HepG2 (cell line): ENCODE results near the gene ZNF28.

Source experiments
- CBX2 ChIP-seq, 2 experiments: fragments of 200-600 bp in 1 of 2; sonication (generic); formaldehyde crosslinking in 1 of 2; IDR thresholded peaks; 2 replicates each; pipeline versions ENCODE4 v1.7.0 to v1.8.1; 2018 to 2022; ENCODE audit warnings: low read depth in 2 of 2, low read length in 1 of 2, mild to moderate bottlenecking in 1 of 2, missing genetic modification reagents in 1 of 2
- ELF1 ChIP-seq: sonication (generic); formaldehyde crosslinking; IDR thresholded peaks from 2 replicates; pipeline ENCODE4 v1.4.0; 2020; ENCODE audit warnings: missing genetic modification reagents
- GABPA ChIP-seq, 2 experiments: IDR thresholded peaks; 2 replicates each; pipeline ENCODE4 v1.6.1; 2011 to 2016; ENCODE audit warnings: low read depth in 2 of 2, low read length in 1 of 2, missing biosample characterization in 1 of 2, missing genetic modification characterization in 1 of 2
- GTF2F1 ChIP-seq: fragments of 150-350 bp; IDR thresholded peaks from 2 replicates; pipeline ENCODE4 v1.6.1; 2014; ENCODE audit warnings: low read length
- MAFK ChIP-seq, 2 experiments: IDR thresholded peaks in 1 of 2; conservative IDR thresholded peaks in 1 of 2; 2 replicates each; pipeline ENCODE4 v1.6.1; 2011; ENCODE audit warnings: improper control_type of control experiment in 2 of 2, low read length in 2 of 2
- RFXANK ChIP-seq: IDR thresholded peaks from 2 replicates; pipeline ENCODE4 v1.6.1; 2016
- SIN3A ChIP-seq: IDR thresholded peaks from 2 replicates; pipeline ENCODE4 v1.6.1; 2011; ENCODE audit warnings: low read depth, mild to moderate bottlenecking, control low read depth, low read length, borderline replicate concordance
- TAF1 ChIP-seq: sonication (generic); formaldehyde crosslinking; IDR thresholded peaks from 2 replicates; pipeline ENCODE4 v1.4.0; 2020; ENCODE audit warnings: missing genetic modification reagents
- TFDP2 ChIP-seq: sonication (generic); formaldehyde crosslinking; IDR thresholded peaks from 2 replicates; pipeline ENCODE4 v1.4.0; 2020; ENCODE audit warnings: missing genetic modification reagents
- ZNF121 ChIP-seq: sonication (generic); formaldehyde crosslinking; IDR thresholded peaks from 2 replicates; pipeline ENCODE4 v1.5.0; 2020; ENCODE audit warnings: mild to moderate bottlenecking, missing genetic modification reagents
- ZNF292 ChIP-seq: sonication (generic); formaldehyde crosslinking; IDR thresholded peaks from 2 replicates; pipeline ENCODE4 v1.8.1; 2022; ENCODE audit warnings: mild to moderate bottlenecking, low read depth, missing genetic modification reagents, borderline replicate concordance
- ZNF484 ChIP-seq: sonication (generic); formaldehyde crosslinking; IDR thresholded peaks from 2 replicates; pipeline ENCODE4 v1.5.1; 2020; ENCODE audit warnings: mild to moderate bottlenecking, low read depth, missing genetic modification reagents, borderline replicate concordance

GRCh38 chr19:52748336-52748950 is 73.0 kb downstream of the ZNF28 start:
- TF ChIP-seq ZNF121 (no peak), CBX2 (IDR thresholded peaks at IDR 0.05; ENCODE audit: low read depth, low read length) (no peak), CBX2 (CRISPR knock-in tag; IDR thresholded peaks at IDR 0.05; ENCODE audit: low read depth) (no peak), RFXANK (CRISPR knock-in tag) (no peak), ELF1 (CRISPR knock-in tag) (no peak), TFDP2 (CRISPR knock-in tag) (no peak), TAF1 (CRISPR knock-in tag) (no peak), GABPA (IDR thresholded peaks at IDR 0.05; ENCODE audit: low read depth, low read length) (no peak), GABPA (CRISPR knock-in tag; IDR thresholded peaks at IDR 0.05; ENCODE audit: low read depth) (no peak), MAFK (conservative IDR thresholded peaks at IDR 0.05 in 1 of 2, IDR thresholded peaks at IDR 0.05 in 1 of 2; ENCODE audit: low read length in 2 of 2) (no peak), ZNF292 (no peak), GTF2F1 (no peak), ZNF484 (CRISPR knock-in tag) (no peak), SIN3A (no peak)
